ENCODE measurements around the gene USP30.

The USP30 gene

GRCh38 chr12:109093022-109093918, 40.9 kb downstream of the USP30 start, which contains the start of gene ALKBH2:
ALKBH2 (minus strand) TSS chr12:109093472; CDS start chr12:109092786, 686 bp downstream.
- in situ Hi-C loops (cut with HindIII; ENCODE audit: low sequenced_read_pairs), result no loop called here

GRCh38 chr12:109097140-109097434, 44.7 kb downstream of the USP30 start:
- in situ Hi-C loops (cut with HindIII; ENCODE audit: low sequenced_read_pairs), result no loop called here

- in situ Hi-C loops (cut with HindIII; ENCODE audit: low sequenced_read_pairs), result no loop called here
These were observed 45.2 kb downstream of the USP30 start, which contains the start of gene UNG for GRCh38 chr12:109097435-109098182. UNG (plus strand) TSS chr12:109097597; CDS start chr12:109097680, 83 bp downstream.

- in situ Hi-C loops (cut with HindIII; ENCODE audit: low sequenced_read_pairs), result no loop called here
These were observed 45.8 kb downstream of the USP30 start for GRCh38 chr12:109098183-109098604.

GRCh38 chr12:109098651-109099050, 46.3 kb downstream of the USP30 start:
- in situ Hi-C loops (cut with HindIII; ENCODE audit: low sequenced_read_pairs), result no loop called here

GRCh38 chr12:109099431-109100020, 47.1 kb downstream of the USP30 start:
- in situ Hi-C loops (cut with HindIII; ENCODE audit: low sequenced_read_pairs), result no loop called here

GRCh38 chr12:109100741-109101140, 48.4 kb downstream of the USP30 start:
- in situ Hi-C loops (cut with HindIII; ENCODE audit: low sequenced_read_pairs), result no loop called here

GRCh38 chr12:109102491-109102890, 50.1 kb downstream of the USP30 start:
- in situ Hi-C loops (cut with HindIII; ENCODE audit: low sequenced_read_pairs), result no loop called here

GRCh38 chr12:109105176-109105575, 52.8 kb downstream of the USP30 start:
- in situ Hi-C loops (cut with HindIII; ENCODE audit: low sequenced_read_pairs), result no loop called here

- in situ Hi-C loops (cut with HindIII; ENCODE audit: low sequenced_read_pairs), result no loop called here
These were observed 57.5 kb downstream of the USP30 start for GRCh38 chr12:109109746-109110350.

GRCh38 chr12:109110988-109111495, 58.7 kb downstream of the USP30 start:
- in situ Hi-C loops (cut with HindIII; ENCODE audit: low sequenced_read_pairs), result no loop called here

GRCh38 chr12:109112720-109113465, 60.5 kb downstream of the USP30 start:
- in situ Hi-C loops (cut with HindIII; ENCODE audit: low sequenced_read_pairs), result no loop called here

- in situ Hi-C loops (cut with HindIII; ENCODE audit: low sequenced_read_pairs), result no loop called here
These were observed 61.4 kb downstream of the USP30 start for GRCh38 chr12:109113661-109114321.

- in situ Hi-C loops (cut with HindIII; ENCODE audit: low sequenced_read_pairs), result no loop called here
These were observed 62.3 kb downstream of the USP30 start for GRCh38 chr12:109114644-109115043.

GRCh38 chr12:109115404-109115757, 63.0 kb downstream of the USP30 start:
- in situ Hi-C loops (cut with HindIII; ENCODE audit: low sequenced_read_pairs), result no loop called here

GRCh38 chr12:109115758-109116610, 63.6 kb downstream of the USP30 start, which contains the start of gene ACACB:
ACACB (plus strand) TSS chr12:109116587; CDS start chr12:109139406, 22,819 bp downstream.
- in situ Hi-C loops (cut with HindIII; ENCODE audit: low sequenced_read_pairs), result no loop called here

- in situ Hi-C loops (cut with HindIII; ENCODE audit: low sequenced_read_pairs), result no loop called here
These were observed 64.2 kb downstream of the USP30 start for GRCh38 chr12:109116611-109116949.

- in situ Hi-C loops (cut with HindIII; ENCODE audit: low sequenced_read_pairs), result no loop called here
These were observed 67.7 kb downstream of the USP30 start for GRCh38 chr12:109120095-109120494.

- in situ Hi-C loops (cut with HindIII; ENCODE audit: low sequenced_read_pairs), result no loop called here
These were observed 68.2 kb downstream of the USP30 start for GRCh38 chr12:109120557-109120956.
